VCaP (cell line): ENCODE results near the gene CCT3.

Experiments used
- H3K27ac ChIP-seq: fragments of 450-650 bp; 2 replicates; pipeline ENCODE4 v1.5.1; 2017
- CTCF ChIP-seq: fragments of 450-650 bp; conservative IDR thresholded peaks from 2 replicates; pipeline ENCODE4 v1.5.1; 2017; ENCODE audit warnings: mild to moderate bottlenecking, moderate library complexity

Gene CCT3

GRCh38 chr1:156384007-156384406, 45.9 kb upstream of the CCT3 start:
- no peak for TF ChIP-seq CTCF
- H3K27ac ChIP-seq, result no peak overlapping the region

- H3K27ac ChIP-seq, result no peak overlapping the region
- TF ChIP-seq CTCF, result peak; percentile 89
Measured at GRCh38 chr1:156383023-156383422, 44.9 kb upstream of the CCT3 start.

- TF ChIP-seq CTCF, result no peak
- H3K27ac ChIP-seq, result no peak overlapping the region
Measured at GRCh38 chr1:156382561-156382960, 44.5 kb upstream of the CCT3 start.

- no peak for TF ChIP-seq CTCF
- H3K27ac ChIP-seq, result no peak overlapping the region
Measured at GRCh38 chr1:156379420-156380165, 41.5 kb upstream of the CCT3 start.

GRCh38 chr1:156378557-156378956, 40.5 kb upstream of the CCT3 start:
- no peak overlapping the region for H3K27ac ChIP-seq
- TF ChIP-seq CTCF, result no peak

- H3K27ac ChIP-seq, result no peak overlapping the region
- TF ChIP-seq CTCF, result no peak
Measured at GRCh38 chr1:156376958-156377919, 39.1 kb upstream of the CCT3 start.

- H3K27ac ChIP-seq, result no peak overlapping the region
- no peak for TF ChIP-seq CTCF
Measured at GRCh38 chr1:156376146-156376545, 38.1 kb upstream of the CCT3 start.
